Endothelial cell (in vitro differentiated cells): ENCODE data around the gene PDLIM7. TPM values are rescaled to one million over a fixed set of nuclear protein-coding genes. Genes with fewer than 3 reads are reported as not detected.
A peak's percentile ranks its signal among the peaks of the same experiment; 100 is the strongest.

Experiments
- DNase-seq: peaks from one replicate; pipeline ENCODE4 v3.0.0; 2021; ENCODE audit warnings: low spot score
- H3K27ac Mint-ChIP-seq: one replicate; pipeline ENCODE4 v1.8.0; 2021; ENCODE audit warnings: mixed read lengths, inconsistent platforms; ENCODE audit not compliant: unreplicated experiment
- H3K27me3 Mint-ChIP-seq: one replicate; pipeline ENCODE4 v1.8.0; 2021; ENCODE audit warnings: mild to moderate bottlenecking, moderate library complexity, mixed read lengths, inconsistent platforms; ENCODE audit not compliant: unreplicated experiment
- H3K36me3 Mint-ChIP-seq: one replicate; pipeline ENCODE4 v1.8.0; 2021; ENCODE audit warnings: mild to moderate bottlenecking, low read depth, mixed read lengths, inconsistent platforms; ENCODE audit not compliant: unreplicated experiment
- H3K4me1 Mint-ChIP-seq: one replicate; pipeline ENCODE4 v1.8.0; 2021; ENCODE audit warnings: mild to moderate bottlenecking, mixed read lengths, inconsistent platforms; ENCODE audit not compliant: unreplicated experiment
- H3K4me3 Mint-ChIP-seq: one replicate; pipeline ENCODE4 v1.8.0; 2021; ENCODE audit warnings: mild to moderate bottlenecking, mixed read lengths, inconsistent platforms; ENCODE audit not compliant: unreplicated experiment
- H3K9me3 Mint-ChIP-seq: one replicate; pipeline ENCODE4 v1.8.0; 2021; ENCODE audit warnings: mixed read lengths, inconsistent platforms; ENCODE audit not compliant: unreplicated experiment
- total RNA-seq: library from RNA; stranded (reverse); fragmentation: NEBNext Ultra II Directional; extraction: Animal tissue kit (Norgen Biotek cat#: 25700); gene quantifications from one replicate; pipeline ENCODE4 v1.2.1, GENCODE V29; 2021; ENCODE audit not compliant: unreplicated experiment
- TF ChIP-seq, protein P1 (sequence below): fragments of 200-600 bp; sonication (generic); IDR thresholded peaks from one replicate; pipeline ENCODE4 v1.5.0; 2021; ENCODE audit warnings: antibody characterized with exemption; ENCODE audit not compliant: unreplicated experiment

The PDLIM7 gene
- total RNA-seq, 1 donor from 2014 or later = 238 TPM

GRCh38 chr5:177484902-177485549 is 12.4 kb downstream of the PDLIM7 start:
- no peaks in the 10 kb centered on the region for H3K9me3 Mint-ChIP-seq
- H3K27ac Mint-ChIP-seq = peak overlapping the region; percentile 5
- H3K4me1 Mint-ChIP-seq = peaks cover 15% of the 10 kb centered on the region
- peaks cover 17% of the 10 kb centered on the region for H3K27me3 Mint-ChIP-seq
- H3K4me3 Mint-ChIP-seq = peak overlapping the region; percentile 64
- H3K36me3 Mint-ChIP-seq = peaks cover 31% of the 10 kb centered on the region
- TF ChIP-seq, protein P1, sequence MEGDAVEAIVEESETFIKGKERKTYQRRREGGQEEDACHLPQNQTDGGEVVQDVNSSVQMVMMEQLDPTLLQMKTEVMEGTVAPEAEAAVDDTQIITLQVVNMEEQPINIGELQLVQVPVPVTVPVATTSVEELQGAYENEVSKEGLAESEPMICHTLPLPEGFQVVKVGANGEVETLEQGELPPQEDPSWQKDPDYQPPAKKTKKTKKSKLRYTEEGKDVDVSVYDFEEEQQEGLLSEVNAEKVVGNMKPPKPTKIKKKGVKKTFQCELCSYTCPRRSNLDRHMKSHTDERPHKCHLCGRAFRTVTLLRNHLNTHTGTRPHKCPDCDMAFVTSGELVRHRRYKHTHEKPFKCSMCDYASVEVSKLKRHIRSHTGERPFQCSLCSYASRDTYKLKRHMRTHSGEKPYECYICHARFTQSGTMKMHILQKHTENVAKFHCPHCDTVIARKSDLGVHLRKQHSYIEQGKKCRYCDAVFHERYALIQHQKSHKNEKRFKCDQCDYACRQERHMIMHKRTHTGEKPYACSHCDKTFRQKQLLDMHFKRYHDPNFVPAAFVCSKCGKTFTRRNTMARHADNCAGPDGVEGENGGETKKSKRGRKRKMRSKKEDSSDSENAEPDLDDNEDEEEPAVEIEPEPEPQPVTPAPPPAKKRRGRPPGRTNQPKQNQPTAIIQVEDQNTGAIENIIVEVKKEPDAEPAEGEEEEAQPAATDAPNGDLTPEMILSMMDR = no peak
- DNase-seq = no peak

DNA sequence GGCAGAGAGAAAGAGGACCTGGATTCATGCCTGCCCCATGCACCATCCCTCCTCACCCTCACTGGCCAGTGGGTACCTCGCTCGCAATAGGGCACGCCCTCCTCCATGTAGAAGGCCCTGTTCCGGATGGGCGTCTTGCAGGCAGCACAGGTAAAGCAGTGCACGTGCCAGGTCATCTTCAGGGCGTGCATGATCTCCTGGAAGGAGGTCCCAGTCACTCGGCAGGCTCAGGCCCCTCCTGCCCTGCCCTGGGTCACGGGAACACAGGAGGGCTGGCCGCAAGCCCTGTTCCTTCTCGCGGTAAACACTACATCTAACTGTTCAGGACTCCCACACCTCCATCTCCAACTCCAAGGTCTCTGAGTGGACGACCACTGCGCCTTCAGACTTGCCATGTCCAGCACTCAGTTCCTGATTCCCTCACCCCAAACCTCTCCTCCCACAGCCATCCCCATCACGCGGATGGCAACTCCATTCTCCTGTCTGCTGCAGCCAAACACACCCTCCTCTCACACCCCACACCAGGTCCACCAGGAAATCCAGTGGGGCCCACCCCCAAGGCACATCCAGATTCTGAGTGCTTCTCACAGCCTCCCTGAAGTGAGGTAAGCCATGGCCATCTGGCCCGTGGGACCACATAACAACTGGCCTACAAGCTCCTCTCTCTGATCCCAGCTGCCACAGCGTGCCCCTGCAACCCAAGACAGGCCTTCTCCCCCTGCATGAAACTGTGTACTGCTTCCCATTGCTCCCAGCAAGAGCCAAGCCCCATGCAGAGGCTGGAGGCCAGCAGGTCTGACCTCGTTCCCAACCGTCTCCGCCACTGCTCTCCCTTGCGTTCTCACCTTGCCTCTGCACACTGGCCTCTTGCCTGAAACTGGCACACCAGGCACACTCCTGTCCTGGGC is 13.2 kb downstream of the PDLIM7 start:
- Mint-ChIP-seq H3K9me3 (no peaks in the 10 kb centered on the region), H3K36me3 (peaks cover 37% of the 10 kb centered on the region), H3K4me3 (peak overlapping the region; percentile 64), H3K27ac (peak overlapping the region; percentile 5), H3K4me1 (peaks cover 21% of the 10 kb centered on the region), H3K27me3 (peaks cover 20% of the 10 kb centered on the region)
- TF ChIP-seq, protein P1 = no peak
- DNase-seq = no peak

- Mint-ChIP-seq H3K27me3 (peaks cover 23% of the 10 kb centered on the region), H3K36me3 (peaks cover 35% of the 10 kb centered on the region), H3K4me3 (peak overlapping the region; percentile 76), H3K27ac (no peak overlapping the region), H3K9me3 (no peaks in the 10 kb centered on the region), H3K4me1 (peaks cover 23% of the 10 kb centered on the region)
- no peak for DNase-seq
- TF ChIP-seq, protein P1 = no peak
Measured at GRCh38 chr5:177483042-177483441, 14.4 kb downstream of the PDLIM7 start.

- H3K4me3 Mint-ChIP-seq = no peak overlapping the region
- no peaks in the 10 kb centered on the region for H3K9me3 Mint-ChIP-seq
- no peak for DNase-seq
- H3K4me1 Mint-ChIP-seq = peaks cover 23% of the 10 kb centered on the region
- peak overlapping the region; percentile 61 for H3K27ac Mint-ChIP-seq
- TF ChIP-seq, protein P1 = no peak
- H3K27me3 Mint-ChIP-seq = peaks cover 27% of the 10 kb centered on the region
- peaks cover 32% of the 10 kb centered on the region for H3K36me3 Mint-ChIP-seq
Measured at GRCh38 chr5:177482359-177482795, 15.0 kb downstream of the PDLIM7 start.
